ENCODE results near the gene PRR15. TPM values are rescaled to one million over a fixed set of nuclear protein-coding genes. Genes with fewer than 3 reads are reported as not detected.

PRR15 gene
- total and polyA plus RNA-seq, 2 of the 13 experiments (the other 11 are each of a cell fraction or from before 2014, with no cell fraction given), result 2.3 to 7.8 TPM

GRCh38 chr7:29563590-29564495 is at the start of gene PRR15 (continued):
- TF ChIP-seq LRRFIP1 (CRISPR knock-in tag; conservative IDR thresholded peaks at IDR 0.05) (no peak), ZNF556 (CRISPR knock-in tag; IDR thresholded peaks at IDR 0.05; ENCODE audit: borderline replicate concordance) (0 out of 2 replicates have a peak, but pooled peaks have one; percentile 12), WIZ (CRISPR knock-in tag; IDR thresholded peaks at IDR 0.05) (no peak), ZNF614 (CRISPR knock-in tag; IDR thresholded peaks at IDR 0.05; ENCODE audit: borderline replicate concordance) (no peak), FOXC1 (CRISPR knock-in tag; IDR thresholded peaks at IDR 0.05; ENCODE audit: borderline replicate concordance) (0 out of 2 replicates have a peak, but pooled peaks have one; percentile 13), BRD4 (CRISPR knock-in tag; IDR thresholded peaks at IDR 0.05) (peak; percentile 61), LBX2 (CRISPR knock-in tag; IDR thresholded peaks at IDR 0.05; ENCODE audit: borderline replicate concordance) (no peak), ZBTB7B (CRISPR knock-in tag; IDR thresholded peaks at IDR 0.05) (peak; percentile 25; the same call in 1 of the 2 replicates), PAX8 (CRISPR knock-in tag; IDR thresholded peaks at IDR 0.05; ENCODE audit: borderline replicate concordance) (no peak), ZNF18 (CRISPR knock-in tag; IDR thresholded peaks at IDR 0.05; ENCODE audit: insufficient replicate concordance) (no peak), ZNF772 (CRISPR knock-in tag; IDR thresholded peaks at IDR 0.05) (no peak), PLRG1 (conservative IDR thresholded peaks at IDR 0.05) (no peak), CTCF (CRISPR knock-in tag; IDR thresholded peaks at IDR 0.05) (peak; percentile 54), ZNF501 (CRISPR knock-in tag; IDR thresholded peaks at IDR 0.05) (peak; percentile 43), MEF2D (CRISPR knock-in tag; IDR thresholded peaks at IDR 0.05) (0 out of 2 replicates have a peak, but pooled peaks have one; percentile 17), NFE2L2 (IDR thresholded peaks at IDR 0.05; ENCODE audit: low read length) (no peak), ZBED4 (CRISPR knock-in tag; IDR thresholded peaks at IDR 0.05; ENCODE audit: borderline replicate concordance) (no peak)
